ENCODE results near the gene CYB5R4. TPM values are rescaled to one million over a fixed set of nuclear protein-coding genes. Genes with fewer than 3 reads are reported as not detected.
A peak's percentile ranks its signal among the peaks of the same experiment; 100 is the strongest.

Gene CYB5R4
- total and polyA plus RNA-seq, 10 of the 15 experiments (the other 5 are each of a cell fraction or from before 2014, with no cell fraction given): 13.4 to 61.1 (median 27.5) TPM

GRCh38 chr6:83960664-83961063, 101.2 kb downstream of the CYB5R4 start (continued):
- TF ChIP-seq ZNF592 (IDR thresholded peaks at IDR 0.05) (no peak), MTA2 (IDR thresholded peaks at IDR 0.05; ENCODE audit: low read depth) (no peak), MYB (IDR thresholded peaks at IDR 0.05; ENCODE audit: borderline replicate concordance, low read depth, low read length) (no peak), SIX5 (IDR thresholded peaks at IDR 0.05; ENCODE audit: low read depth, low read length, severe bottlenecking) (no peak), SMC3 (IDR thresholded peaks at IDR 0.05; ENCODE audit: borderline replicate concordance, low read length) (no peak)

GRCh38 chr6:83962582-83962981, 103.1 kb downstream of the CYB5R4 start:
- ChIA-PET CTCF (interaction anchor here (0.6 to 1.2 kb wide), 3 partner anchors 9 to 236 kb away, joined by 3 read pairs; no protein-coding TSS in a partner anchor), RAD21 (ENCODE audit: unreplicated experiment) (no interaction called here), POLR2A (no interaction called here), SMC1A (ENCODE audit: uncharacterized antibody, unreplicated experiment) (interaction anchor here (0.8 to 1.7 kb wide), 5 partner anchors 9 to 81 kb away, joined by 3 to 6 read pairs (median 3); no protein-coding TSS in a partner anchor)
- H3K79me2 ChIP-seq (ENCODE audit: control insufficient read depth, insufficient read depth, low read length): no peaks in the 10 kb centered on the region
- no peak overlapping the region for H3K27ac ChIP-seq (ENCODE audit: control insufficient read depth, insufficient read depth)
- H3K4me1 ChIP-seq (ENCODE audit: control insufficient read depth, insufficient read depth, low read length): peaks cover 5% of the 10 kb centered on the region
- peak; percentile 97 for ATAC-seq
- intact Hi-C loops (cut with micrococcal nuclease; ENCODE audit: unreplicated experiment) (no loop called here), in situ Hi-C loops (cut with MboI) (no loop called here)
- H3K9me3 ChIP-seq (replicated peaks; ENCODE audit: control insufficient read depth, insufficient read depth, low read length): peaks cover 7% of the 10 kb centered on the region; the same call in 2 of the 3 replicates
- no peak overlapping the region for H3K4me2 ChIP-seq (ENCODE audit: control insufficient read depth, insufficient read depth)
- no peaks in the 10 kb centered on the region for H4K20me1 ChIP-seq (ENCODE audit: control insufficient read depth, insufficient read depth)
- no peak overlapping the region for H2AFZ ChIP-seq (ENCODE audit: control insufficient read depth, low read depth, low read length)
- peak; percentile 80 for FAIRE-seq
- H3K27me3 ChIP-seq (replicated peaks in 1 of 2; ENCODE audit: control insufficient read depth in 2 of 2, insufficient read depth in 2 of 2, low read length in 1 of 2): no peaks in the 10 kb centered on the region
- no peak overlapping the region for H3K4me3 ChIP-seq
- BruUV-seq (replicated peaks): no TSS peak
- no peak overlapping the region for H3K9ac ChIP-seq (ENCODE audit: control insufficient read depth, insufficient read depth, low read length)
- DNase-seq (ENCODE audit: low read depth, low spot score): peak; percentile 77
- H3K36me3 ChIP-seq (ENCODE audit: control insufficient read depth in 2 of 2, insufficient read depth in 2 of 2, low read length in 1 of 2): peaks cover 2 to 7% of the 10 kb centered on the region in 2 experiments; a peak in 3 of 4 replicates
- TF ChIP-seq BACH1 (IDR thresholded peaks at IDR 0.05; ENCODE audit: borderline replicate concordance) (peak; percentile 70; the same call in 1 of the 2 replicates), BCL11A (IDR thresholded peaks at IDR 0.05; ENCODE audit: low read depth, low read length) (peak; percentile 77; the same call in 1 of the 2 replicates), NBN (IDR thresholded peaks at IDR 0.05) (peak; percentile 59; the same call in 1 of the 2 replicates), IKZF2 (IDR thresholded peaks at IDR 0.05) (peak; percentile 88 to 89), RELB (IDR thresholded peaks at IDR 0.05; ENCODE audit: low read depth) (peak; percentile 86), STAT3 (IDR thresholded peaks at IDR 0.05; ENCODE audit: low read depth, low read length) (no peak), SPI1 (IDR thresholded peaks at IDR 0.05; ENCODE audit: borderline replicate concordance, insufficient read depth, low read depth, low read length) (peak; percentile 94), DPF2 (IDR thresholded peaks at IDR 0.05) (peak; percentile 76), ATF7 (IDR thresholded peaks at IDR 0.05; ENCODE audit: low read depth) (peak; percentile 54; the same call in 1 of the 2 replicates), MLLT1 (IDR thresholded peaks at IDR 0.05) (no peak), RUNX3 (IDR thresholded peaks at IDR 0.05; ENCODE audit: low read length) (peak; percentile 26; the same call in 1 of the 2 replicates), MAX (IDR thresholded peaks at IDR 0.05; ENCODE audit: low read depth, low read length) (no peak), IKZF1 (conservative IDR thresholded peaks at IDR 0.05) (peak; percentile 60), MTA2 (IDR thresholded peaks at IDR 0.05; ENCODE audit: low read depth) (peak; percentile 94)

All from GM12878 (cell line).